Kidney (tissue), 14 donors: ENCODE data around the gene SLC51B. TPM values are rescaled to one million over a fixed set of nuclear protein-coding genes. Genes with fewer than 3 reads are reported as not detected.

ENCODE experiments used
- DNase-seq, 5 donors: peaks; one replicate each; pipeline ENCODE4 v3.0.0-alpha.2; 2013 to 2020
- FAIRE-seq: peaks from 2 replicates; lab custom pipeline; 2012; peaks lifted over from hg19 to GRCh38; lab: Jason Lieb, UNC
- H3K27ac ChIP-seq, 2 donors: one replicate each; pipeline ENCODE4 v1.7.0; 2013; ENCODE audit warnings: low read depth in 2 of 2, low read length in 2 of 2, inconsistent platforms in 1 of 2
- H3K27me3 ChIP-seq: one replicate; pipeline ENCODE4 v1.7.1; 2013; ENCODE audit warnings: low read length, inconsistent platforms; ENCODE audit not compliant: control insufficient read depth, insufficient read depth
- H3K36me3 ChIP-seq, 3 donors: one replicate each; pipeline versions ENCODE4 v1.7.0 to v1.7.1; 2013; ENCODE audit warnings: low read length in 3 of 3, control low read depth in 1 of 3, inconsistent platforms in 1 of 3; ENCODE audit not compliant: insufficient read depth in 3 of 3, control insufficient read depth in 2 of 3
- H3K4me1 ChIP-seq, 3 donors: one replicate each; pipeline versions ENCODE4 v1.7.0 to v1.7.1; 2013; ENCODE audit warnings: low read length in 3 of 3, inconsistent platforms in 1 of 3, low read depth in 1 of 3; ENCODE audit not compliant: control insufficient read depth in 2 of 3, insufficient read depth in 2 of 3
- H3K4me3 ChIP-seq, 3 donors: one replicate each; pipeline versions ENCODE4 v1.7.0 to v1.8.1; 2013; ENCODE audit warnings: low read length in 3 of 3, control low read depth in 1 of 3, inconsistent platforms in 1 of 3
- H3K9ac ChIP-seq, 3 donors: one replicate each; pipeline versions ENCODE4 v1.7.0 to v1.7.1; 2013; ENCODE audit warnings: low read length in 3 of 3, control low read depth in 1 of 3, inconsistent platforms in 1 of 3
- H3K9me3 ChIP-seq, 3 donors: one replicate each; pipeline versions ENCODE4 v1.7.0 to v1.7.1; 2013; ENCODE audit warnings: low read length in 3 of 3, control low read depth in 1 of 3, inconsistent platforms in 1 of 3; ENCODE audit not compliant: control insufficient read depth in 2 of 3, insufficient read depth in 1 of 3
- intact Hi-C: fragments of 100-400 bp; cut with DNase I; formaldehyde crosslinking; loops from one replicate; pipeline ENCODE4 v1.11.1; 2022
- polyA plus RNA-seq: library from polyadenylated mRNA; stranded (reverse); fragments of 350-450 nt; fragmentation: Illumina TruSeq; extraction: RNeasy Lipid Tissue Mini Kit (QIAGEN cat#74804); gene quantifications from one replicate; pipeline ENCODE4 v1.2.3, GENCODE V29; 2014; ENCODE audit warnings: low read depth, low replicate concordance; ENCODE audit not compliant: insufficient read depth
- total RNA-seq: library from RNA; stranded (reverse); fragmentation: NEBNext Ultra II Directional; extraction: Animal tissue kit (Norgen Biotek cat#: 25700); gene quantifications from one replicate; pipeline ENCODE4 v1.2.1, GENCODE V29; 2021
- TF ChIP-seq, protein P1 (sequence below): IDR thresholded peaks from 3 replicates; pipeline ENCODE4 v1.5.1; 2012; ENCODE audit warnings: mild to moderate bottlenecking, moderate library complexity, borderline replicate concordance; ENCODE audit not compliant: insufficient read depth; ENCODE audit errors: extremely low read depth
- donor health status: control.
- donor health status: control.
- donor health status: control.
- donor health status: control.
- donor health status: control.
- donor health status: DM: yes; HTN: yes; CAD: no.
- donor health status: Normal renal cell carcinoma (clear cell type).

SLC51B gene
- total and polyA plus RNA-seq, 2 donors from 2014 or later: 2.9 to 40.9 TPM

GRCh38 chr15:65102912-65103311 lies 57.7 kb downstream of the SLC51B start:
- Histone ChIP-seq H3K9ac (no peak overlapping the region), H3K36me3 (peaks cover 2 to 17% (median 16%) of the 10 kb centered on the region in 3 donors), H3K9me3 (no peaks in the 10 kb centered on the region), H3K27me3 (no peaks in the 10 kb centered on the region), H3K27ac (no peak overlapping the region), H3K4me1 (peaks cover 0 to 4% (median 0%) of the 10 kb centered on the region in 3 donors), H3K4me3 (no peak overlapping the region)
- DNase-seq: no peak
- intact Hi-C loops: no loop called here
- TF ChIP-seq, protein P1, sequence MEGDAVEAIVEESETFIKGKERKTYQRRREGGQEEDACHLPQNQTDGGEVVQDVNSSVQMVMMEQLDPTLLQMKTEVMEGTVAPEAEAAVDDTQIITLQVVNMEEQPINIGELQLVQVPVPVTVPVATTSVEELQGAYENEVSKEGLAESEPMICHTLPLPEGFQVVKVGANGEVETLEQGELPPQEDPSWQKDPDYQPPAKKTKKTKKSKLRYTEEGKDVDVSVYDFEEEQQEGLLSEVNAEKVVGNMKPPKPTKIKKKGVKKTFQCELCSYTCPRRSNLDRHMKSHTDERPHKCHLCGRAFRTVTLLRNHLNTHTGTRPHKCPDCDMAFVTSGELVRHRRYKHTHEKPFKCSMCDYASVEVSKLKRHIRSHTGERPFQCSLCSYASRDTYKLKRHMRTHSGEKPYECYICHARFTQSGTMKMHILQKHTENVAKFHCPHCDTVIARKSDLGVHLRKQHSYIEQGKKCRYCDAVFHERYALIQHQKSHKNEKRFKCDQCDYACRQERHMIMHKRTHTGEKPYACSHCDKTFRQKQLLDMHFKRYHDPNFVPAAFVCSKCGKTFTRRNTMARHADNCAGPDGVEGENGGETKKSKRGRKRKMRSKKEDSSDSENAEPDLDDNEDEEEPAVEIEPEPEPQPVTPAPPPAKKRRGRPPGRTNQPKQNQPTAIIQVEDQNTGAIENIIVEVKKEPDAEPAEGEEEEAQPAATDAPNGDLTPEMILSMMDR: no peak
- FAIRE-seq: no peak

Other genes starting within 250 kb of the SLC51B start
- 2.0 TPM for gene PIF1, start 219.7 kb upstream of the SLC51B start, total RNA-seq
- gene PIF1, start 219.7 kb upstream of the SLC51B start, polyA plus RNA-seq: 0.47 TPM
- gene PLEKHO2, start 203.5 kb upstream of the SLC51B start, total RNA-seq: 48.6 TPM
- gene PLEKHO2, start 203.5 kb upstream of the SLC51B start, polyA plus RNA-seq: 12.0 TPM
- gene ANKDD1A, start 133.5 kb upstream of the SLC51B start, total RNA-seq: 8.0 TPM
- gene ANKDD1A, start 133.5 kb upstream of the SLC51B start, polyA plus RNA-seq: 1.9 TPM
- 82.8 TPM for gene SPG21, start 55.5 kb upstream of the SLC51B start, total RNA-seq
- 115 TPM for gene SPG21, start 55.5 kb upstream of the SLC51B start, polyA plus RNA-seq
- 12.5 TPM for gene MTFMT, start 15.7 kb upstream of the SLC51B start, total RNA-seq
- gene MTFMT, start 15.7 kb upstream of the SLC51B start, polyA plus RNA-seq: 11.7 TPM
- gene RASL12, start 22.6 kb downstream of the SLC51B start, total RNA-seq: 7.6 TPM
- 6.7 TPM for gene RASL12, start 22.6 kb downstream of the SLC51B start, polyA plus RNA-seq
- 0.06 TPM for gene KBTBD13, start 31.4 kb downstream of the SLC51B start, total RNA-seq
- gene KBTBD13, start 31.4 kb downstream of the SLC51B start, polyA plus RNA-seq: not detected
- gene UBAP1L, start 69.8 kb downstream of the SLC51B start, total RNA-seq: 5.4 TPM
- gene UBAP1L, start 69.8 kb downstream of the SLC51B start, polyA plus RNA-seq: 2.1 TPM
- gene PDCD7, start 88.4 kb downstream of the SLC51B start, total RNA-seq: 21.5 TPM
- 10.4 TPM for gene PDCD7, start 88.4 kb downstream of the SLC51B start, polyA plus RNA-seq
- gene CLPX, start 140.0 kb downstream of the SLC51B start, total RNA-seq: 48.2 TPM
- gene CLPX, start 140.0 kb downstream of the SLC51B start, polyA plus RNA-seq: 18.4 TPM
- 1.5 TPM for gene CILP, start 166.1 kb downstream of the SLC51B start, total RNA-seq
- gene CILP, start 166.1 kb downstream of the SLC51B start, polyA plus RNA-seq: 0.37 TPM
- gene PARP16, start 241.5 kb downstream of the SLC51B start, total RNA-seq: 7.8 TPM
- 7.0 TPM for gene PARP16, start 241.5 kb downstream of the SLC51B start, polyA plus RNA-seq